Measurements from ENCODE around the gene U2SURP. TPM values are rescaled to one million over a fixed set of nuclear protein-coding genes. Genes with fewer than 3 reads are reported as not detected.

Gene U2SURP
- total RNA-seq, 2 donors from 2014 or later: 53.1 to 91.5 TPM

DNA sequence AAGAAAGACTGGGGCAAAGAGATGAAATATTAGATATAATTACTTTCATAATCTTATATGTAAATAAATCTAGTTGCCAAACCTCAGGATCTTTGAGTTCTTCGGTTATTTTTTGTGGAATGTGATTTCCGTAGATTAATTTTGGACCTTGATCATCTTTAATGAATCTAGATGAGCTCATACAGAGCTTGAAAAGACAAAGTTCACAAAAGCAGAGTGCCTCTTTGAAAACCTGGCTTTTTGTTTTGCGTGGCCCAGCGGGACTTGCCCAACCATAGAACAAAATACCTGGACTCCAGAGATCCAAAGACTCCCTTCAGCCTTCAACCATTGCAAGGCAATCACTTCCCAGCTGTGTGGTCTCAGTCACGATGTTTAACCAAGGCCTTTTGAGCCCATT is 63.4 kb downstream of the U2SURP start:
- no peaks in the 10 kb centered on the region for H3K9me3 ChIP-seq
- no peaks in the 10 kb centered on the region for H3K36me3 ChIP-seq
- H3K4me1 ChIP-seq (ENCODE audit: control insufficient read depth in 1 of 2, low read depth in 2 of 2): no peaks in the 10 kb centered on the region
- TF ChIP-seq, protein P1, sequence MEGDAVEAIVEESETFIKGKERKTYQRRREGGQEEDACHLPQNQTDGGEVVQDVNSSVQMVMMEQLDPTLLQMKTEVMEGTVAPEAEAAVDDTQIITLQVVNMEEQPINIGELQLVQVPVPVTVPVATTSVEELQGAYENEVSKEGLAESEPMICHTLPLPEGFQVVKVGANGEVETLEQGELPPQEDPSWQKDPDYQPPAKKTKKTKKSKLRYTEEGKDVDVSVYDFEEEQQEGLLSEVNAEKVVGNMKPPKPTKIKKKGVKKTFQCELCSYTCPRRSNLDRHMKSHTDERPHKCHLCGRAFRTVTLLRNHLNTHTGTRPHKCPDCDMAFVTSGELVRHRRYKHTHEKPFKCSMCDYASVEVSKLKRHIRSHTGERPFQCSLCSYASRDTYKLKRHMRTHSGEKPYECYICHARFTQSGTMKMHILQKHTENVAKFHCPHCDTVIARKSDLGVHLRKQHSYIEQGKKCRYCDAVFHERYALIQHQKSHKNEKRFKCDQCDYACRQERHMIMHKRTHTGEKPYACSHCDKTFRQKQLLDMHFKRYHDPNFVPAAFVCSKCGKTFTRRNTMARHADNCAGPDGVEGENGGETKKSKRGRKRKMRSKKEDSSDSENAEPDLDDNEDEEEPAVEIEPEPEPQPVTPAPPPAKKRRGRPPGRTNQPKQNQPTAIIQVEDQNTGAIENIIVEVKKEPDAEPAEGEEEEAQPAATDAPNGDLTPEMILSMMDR (IDR thresholded peaks at IDR 0.05): no peak
- no peak overlapping the region for H3K27ac ChIP-seq
- no peak for ATAC-seq (ENCODE audit: insufficient number of reproducible peaks, low FRiP score, low read depth)
- no peak overlapping the region for H3K4me3 ChIP-seq
- DNase-seq (ENCODE audit: low spot score): no peak
- H3K27me3 ChIP-seq (replicated peaks; ENCODE audit: insufficient read depth): no peaks in the 10 kb centered on the region

DNA sequence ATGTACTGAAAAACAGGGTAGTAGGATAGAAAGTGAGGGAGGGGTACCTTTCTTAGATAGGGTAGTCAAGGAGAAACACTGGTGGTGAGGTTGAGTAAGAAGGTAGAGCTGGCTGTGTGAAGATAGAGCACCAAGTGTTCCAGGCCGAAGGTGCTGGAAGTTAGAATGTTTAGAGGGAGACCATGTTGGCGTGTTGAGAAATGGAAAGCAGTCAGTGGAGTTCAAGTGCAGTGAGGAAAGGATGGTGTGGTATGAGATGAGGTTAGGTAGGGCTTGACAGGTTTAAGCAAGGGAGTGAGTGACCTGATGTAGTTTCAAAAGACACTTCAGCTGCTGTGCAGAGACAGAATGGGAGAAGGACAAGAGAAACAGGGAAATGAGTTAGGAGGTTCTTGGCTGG is 64.0 kb downstream of the U2SURP start:
- ATAC-seq (ENCODE audit: insufficient number of reproducible peaks, low FRiP score, low read depth): no peak
- TF ChIP-seq, protein P1 (IDR thresholded peaks at IDR 0.05): no peak

DNA sequence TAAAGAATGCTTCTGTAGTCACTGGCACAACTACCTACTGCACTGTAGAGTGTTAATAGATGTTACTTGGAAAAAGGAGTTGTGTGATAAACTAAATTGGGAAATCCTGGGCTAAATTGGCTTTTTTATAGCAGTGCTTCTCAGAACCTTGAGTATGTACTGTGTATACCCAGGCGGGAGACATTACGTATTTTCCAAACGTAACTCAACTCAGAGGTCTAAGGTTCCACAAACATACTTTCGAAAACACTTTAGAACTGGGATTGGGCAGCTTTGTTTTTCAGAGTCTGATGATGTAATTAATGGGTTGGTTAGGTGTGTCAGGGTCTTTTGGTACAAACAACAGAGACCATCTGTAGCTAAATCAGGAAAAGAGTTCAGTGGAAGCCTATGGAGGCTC is 64.7 kb downstream of the U2SURP start:
- Histone ChIP-seq H3K27me3 (replicated peaks; ENCODE audit: insufficient read depth) (no peaks in the 10 kb centered on the region), H3K4me1 (ENCODE audit: control insufficient read depth in 1 of 2, low read depth in 2 of 2) (no peaks in the 10 kb centered on the region), H3K27ac (no peak overlapping the region), H3K4me3 (no peak overlapping the region), H3K36me3 (no peaks in the 10 kb centered on the region), H3K9me3 (no peaks in the 10 kb centered on the region)
- DNase-seq (ENCODE audit: low spot score) (no peak), ATAC-seq (ENCODE audit: insufficient number of reproducible peaks, low FRiP score, low read depth) (no peak)
- TF ChIP-seq, protein P1 (IDR thresholded peaks at IDR 0.05): no peak

More for the DNA sequence above, 64.0 kb downstream of the U2SURP start:
- no peaks in the 10 kb centered on the region for H3K4me1 ChIP-seq (ENCODE audit: control insufficient read depth in 1 of 2, low read depth in 2 of 2)
- H3K27ac ChIP-seq: no peak overlapping the region
- H3K36me3 ChIP-seq: no peaks in the 10 kb centered on the region
- no peaks in the 10 kb centered on the region for H3K9me3 ChIP-seq
- H3K4me3 ChIP-seq: no peak overlapping the region
- H3K27me3 ChIP-seq (replicated peaks; ENCODE audit: insufficient read depth): no peaks in the 10 kb centered on the region
- no peak for DNase-seq (ENCODE audit: low spot score)

DNA sequence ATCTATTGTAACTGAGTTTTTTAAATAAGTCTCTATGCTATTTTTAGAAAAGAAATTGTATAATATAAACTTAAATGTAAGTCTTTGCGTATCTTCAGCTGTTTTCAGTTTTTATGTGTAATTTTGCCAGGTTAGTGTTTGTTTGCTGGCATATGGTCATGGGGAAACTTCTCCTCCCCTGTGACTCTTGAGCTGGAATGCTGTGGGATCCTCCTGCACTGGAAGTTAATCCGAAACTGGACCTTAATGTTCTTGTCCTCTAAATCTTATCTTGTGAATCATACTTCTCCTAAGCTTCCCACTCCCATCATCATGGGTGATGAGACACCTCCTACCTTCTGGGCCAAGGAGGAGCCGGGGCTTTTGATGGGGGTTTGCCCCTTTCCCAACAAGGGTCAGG is 65.8 kb downstream of the U2SURP start:
- Histone ChIP-seq H3K4me3 (no peak overlapping the region), H3K9me3 (no peaks in the 10 kb centered on the region), H3K36me3 (no peaks in the 10 kb centered on the region), H3K4me1 (ENCODE audit: control insufficient read depth in 1 of 2, low read depth in 2 of 2) (no peaks in the 10 kb centered on the region), H3K27ac (no peak overlapping the region), H3K27me3 (replicated peaks; ENCODE audit: insufficient read depth) (no peaks in the 10 kb centered on the region)
- TF ChIP-seq, protein P1 (IDR thresholded peaks at IDR 0.05): no peak
- DNase-seq (ENCODE audit: low spot score) (no peak), ATAC-seq (ENCODE audit: insufficient number of reproducible peaks, low FRiP score, low read depth) (no peak)

DNA sequence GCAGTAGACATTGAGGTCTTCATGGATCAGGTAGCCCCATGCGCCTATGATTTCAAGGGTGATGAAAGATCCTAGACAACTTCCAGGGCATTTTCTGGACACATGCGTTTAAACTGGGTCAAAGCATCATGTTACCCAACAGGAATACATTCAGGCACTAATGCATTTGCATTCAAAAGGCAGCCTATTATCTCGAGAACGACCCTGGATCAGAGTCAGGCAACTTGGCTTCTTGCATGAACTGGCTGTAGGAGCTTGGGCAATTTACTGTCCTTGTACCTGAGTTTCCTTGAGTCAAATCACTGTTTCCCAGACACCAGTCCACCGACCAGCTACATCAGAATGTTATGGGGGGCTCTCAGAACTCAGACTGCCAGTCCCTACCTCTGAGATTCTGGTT is 66.7 kb downstream of the U2SURP start:
- H3K9me3 ChIP-seq: no peaks in the 10 kb centered on the region
- no peak overlapping the region for H3K4me3 ChIP-seq
- DNase-seq (ENCODE audit: low spot score) (no peak), ATAC-seq (ENCODE audit: insufficient number of reproducible peaks, low FRiP score, low read depth) (no peak)
- no peaks in the 10 kb centered on the region for H3K4me1 ChIP-seq (ENCODE audit: control insufficient read depth in 1 of 2, low read depth in 2 of 2)
- TF ChIP-seq, protein P1 (IDR thresholded peaks at IDR 0.05): no peak
- H3K27me3 ChIP-seq (replicated peaks; ENCODE audit: insufficient read depth): no peaks in the 10 kb centered on the region
- H3K27ac ChIP-seq: no peak overlapping the region
- H3K36me3 ChIP-seq: no peaks in the 10 kb centered on the region
